Measurements from ENCODE around the gene IFRD1. TPM values are rescaled to one million over a fixed set of nuclear protein-coding genes. Genes with fewer than 3 reads are reported as not detected.

The IFRD1 gene
- total and polyA plus RNA-seq, 12 donors = 17.5 to 94.6 (median 30.3) TPM

DNA sequence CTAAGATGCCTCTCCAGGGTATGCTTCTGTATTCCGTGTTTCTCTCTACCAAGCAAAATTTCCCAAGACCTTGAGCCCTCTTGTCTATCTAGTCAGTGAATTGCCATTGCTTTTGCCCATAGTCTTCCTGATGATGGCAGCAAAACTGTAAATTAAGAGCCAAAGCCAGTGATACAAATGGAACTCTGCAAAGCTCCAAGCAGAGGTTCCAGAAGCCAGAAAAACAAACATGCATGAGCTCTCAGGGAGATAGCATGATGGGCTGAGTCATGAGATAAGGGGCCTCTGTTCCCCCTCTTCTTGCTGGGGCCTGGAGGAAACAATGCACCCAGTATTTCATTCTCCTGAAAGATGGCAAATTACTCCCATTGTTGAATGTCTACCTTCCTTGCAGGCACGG lies 55.2 kb downstream of the IFRD1 start:
- 65 to 75% methylated on average over 2 of the region's 2 CpGs for WGBS, 2 donors
- TF ChIP-seq, protein P1, sequence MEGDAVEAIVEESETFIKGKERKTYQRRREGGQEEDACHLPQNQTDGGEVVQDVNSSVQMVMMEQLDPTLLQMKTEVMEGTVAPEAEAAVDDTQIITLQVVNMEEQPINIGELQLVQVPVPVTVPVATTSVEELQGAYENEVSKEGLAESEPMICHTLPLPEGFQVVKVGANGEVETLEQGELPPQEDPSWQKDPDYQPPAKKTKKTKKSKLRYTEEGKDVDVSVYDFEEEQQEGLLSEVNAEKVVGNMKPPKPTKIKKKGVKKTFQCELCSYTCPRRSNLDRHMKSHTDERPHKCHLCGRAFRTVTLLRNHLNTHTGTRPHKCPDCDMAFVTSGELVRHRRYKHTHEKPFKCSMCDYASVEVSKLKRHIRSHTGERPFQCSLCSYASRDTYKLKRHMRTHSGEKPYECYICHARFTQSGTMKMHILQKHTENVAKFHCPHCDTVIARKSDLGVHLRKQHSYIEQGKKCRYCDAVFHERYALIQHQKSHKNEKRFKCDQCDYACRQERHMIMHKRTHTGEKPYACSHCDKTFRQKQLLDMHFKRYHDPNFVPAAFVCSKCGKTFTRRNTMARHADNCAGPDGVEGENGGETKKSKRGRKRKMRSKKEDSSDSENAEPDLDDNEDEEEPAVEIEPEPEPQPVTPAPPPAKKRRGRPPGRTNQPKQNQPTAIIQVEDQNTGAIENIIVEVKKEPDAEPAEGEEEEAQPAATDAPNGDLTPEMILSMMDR (IDR thresholded peaks at IDR 0.05) = peak in 2 of 9 donors; percentile 23 to 24
- Histone ChIP-seq H3K36me3 (no peaks in the 10 kb centered on the region), H3K27me3 (no peaks in the 10 kb centered on the region), H3K9me3 (no peaks in the 10 kb centered on the region), H3K27ac (peak overlapping the region in 3 of 10 donors; percentile 22 to 69 (median 62)), H3K4me1 (peaks cover 0 to 49% (median 15%) of the 10 kb centered on the region in 9 donors), H3K4me3 (no peak overlapping the region)
- ATAC-seq (peak in 4 of 8 donors; percentile 19 to 57 (median 42)), DNase-seq (no peak)
- intact Hi-C loops (cut with DNase I) = no loop called here

DNA sequence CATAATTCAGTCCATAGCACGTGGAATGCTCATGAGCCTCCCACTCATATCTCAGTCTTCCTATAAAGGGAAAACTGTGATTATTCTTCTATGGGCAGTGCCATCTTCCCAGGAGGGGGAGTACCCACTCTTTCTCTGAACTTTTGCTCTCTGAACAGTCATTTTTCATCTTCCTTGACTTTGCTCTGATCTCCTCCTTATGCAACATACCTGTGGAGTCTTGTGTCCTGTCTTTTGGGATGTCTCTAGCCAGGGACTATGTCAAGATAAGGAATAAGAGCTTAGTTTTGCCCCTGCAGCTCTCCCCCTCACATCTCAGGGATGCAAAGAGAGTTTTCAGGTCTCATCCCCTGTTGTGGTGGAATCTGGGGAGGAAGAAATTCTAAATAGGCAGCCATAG lies 58.1 kb downstream of the IFRD1 start:
- Histone ChIP-seq H3K27me3 (no peaks in the 10 kb centered on the region), H3K4me1 (peaks cover 0 to 35% (median 14%) of the 10 kb centered on the region in 9 donors), H3K4me3 (no peak overlapping the region), H3K36me3 (no peaks in the 10 kb centered on the region), H3K27ac (no peak overlapping the region), H3K9me3 (no peaks in the 10 kb centered on the region)
- TF ChIP-seq, protein P1 (IDR thresholded peaks at IDR 0.05) = no peak
- intact Hi-C loops (cut with DNase I) = no loop called here
- DNase-seq (no peak), ATAC-seq (no peak)
- 85 to 90% methylated on average over 1 of the region's 1 CpG for WGBS, 2 donors

DNA sequence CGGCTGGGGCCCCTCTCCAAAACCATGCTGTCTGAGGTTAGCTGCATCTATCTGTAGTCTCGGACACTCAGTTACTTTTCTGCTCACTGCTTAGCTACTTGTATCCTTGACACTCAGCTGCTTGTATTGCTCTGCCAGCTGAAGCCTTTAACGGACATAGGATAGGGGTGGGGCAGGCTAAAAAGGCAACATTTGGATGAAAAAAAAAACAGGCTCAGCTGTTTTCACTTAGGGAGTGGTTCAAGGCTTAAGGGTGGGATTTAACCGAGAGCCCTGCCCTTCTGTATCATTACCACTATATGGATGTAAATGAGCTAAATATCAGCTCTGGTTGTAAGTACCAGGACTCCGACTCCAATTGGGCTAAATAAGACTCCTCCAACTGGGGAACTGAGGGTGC lies 59.1 kb downstream of the IFRD1 start:
- intact Hi-C loops (cut with DNase I) = no loop called here
- TF ChIP-seq, protein P1 (IDR thresholded peaks at IDR 0.05) = no peak
- ATAC-seq = no peak
- no peak overlapping the region for H3K4me3 ChIP-seq
- DNase-seq = no peak
- no peak overlapping the region for H3K27ac ChIP-seq
- 74 to 80% methylated on average over 5 of the region's 5 CpGs for WGBS, 2 donors
- H3K9me3 ChIP-seq = no peaks in the 10 kb centered on the region
- H3K27me3 ChIP-seq = no peaks in the 10 kb centered on the region
- no peaks in the 10 kb centered on the region for H3K36me3 ChIP-seq
- H3K4me1 ChIP-seq = peaks cover 0 to 25% (median 11%) of the 10 kb centered on the region in 9 donors

DNA sequence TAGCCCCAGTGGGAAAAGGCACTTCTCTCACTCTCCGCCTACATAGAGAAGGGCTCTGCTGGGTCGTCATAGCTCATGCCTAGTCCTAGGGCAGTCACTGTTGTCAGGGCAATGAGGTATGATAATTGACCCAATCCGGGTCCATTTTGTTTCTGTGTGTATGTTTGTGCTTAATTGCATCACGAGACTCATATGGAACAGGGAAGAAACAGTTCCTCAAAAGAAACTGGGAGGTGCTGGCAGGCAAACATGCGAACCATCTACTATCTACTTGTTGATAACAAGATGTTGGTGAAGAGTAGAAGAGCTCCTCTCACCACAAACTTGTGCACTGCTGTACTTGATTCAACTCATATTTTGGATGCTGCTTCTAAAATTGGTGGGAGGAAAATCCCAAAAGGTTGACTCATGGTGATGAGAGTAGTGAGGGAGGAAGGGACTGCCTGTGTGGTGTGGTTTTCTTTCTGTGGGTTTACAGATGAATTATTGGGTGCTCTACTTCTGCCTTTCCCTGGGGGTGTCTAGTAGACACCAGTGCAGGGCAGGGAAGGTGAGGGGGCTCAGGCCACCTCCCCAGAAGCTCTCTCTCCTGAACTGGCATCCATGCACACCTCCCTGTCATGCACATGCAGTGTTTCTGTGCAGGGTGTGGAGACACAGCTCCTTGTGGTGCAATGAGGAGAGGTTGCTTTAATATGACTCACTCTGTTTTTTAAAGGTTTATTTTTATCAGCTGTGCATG lies 59.9 kb downstream of the IFRD1 start:
- Histone ChIP-seq H3K4me1 (peaks cover 0 to 18% (median 4%) of the 10 kb centered on the region in 9 donors), H3K27me3 (no peaks in the 10 kb centered on the region), H3K36me3 (no peaks in the 10 kb centered on the region), H3K4me3 (no peak overlapping the region), H3K9me3 (no peaks in the 10 kb centered on the region), H3K27ac (no peak overlapping the region)
- 64% methylated on average over 5 of the region's 5 CpGs for WGBS, 2 donors
- TF ChIP-seq, protein P1 (IDR thresholded peaks at IDR 0.05) = no peak
- intact Hi-C loops (cut with DNase I) = no loop called here
- no peak for DNase-seq
- ATAC-seq = peak in 3 of 8 donors; percentile 21 to 38 (median 26)
